WERI-Rb-1 (cell line): ENCODE data around the gene GYPC.

Source experiments
- DNase-seq: peaks from one replicate; pipeline ENCODE4 v3.0.0-alpha.2; 2020
- H3K27ac ChIP-seq: fragments of 250-450 bp; sonication (Bioruptor Pico); 2 replicates; pipeline ENCODE4 v1.5.1; 2020; ENCODE audit warnings: mild to moderate bottlenecking, moderate library complexity
- H3K27me3 ChIP-seq: fragments of 250-450 bp; sonication (Bioruptor Pico); 2 replicates; pipeline ENCODE4 v1.5.1; 2021; ENCODE audit warnings: mild to moderate bottlenecking, low read depth, moderate library complexity; ENCODE audit not compliant: insufficient read depth, severe bottlenecking
- H3K36me3 ChIP-seq: fragments of 250-450 bp; sonication (Bioruptor Pico); 2 replicates; pipeline ENCODE4 v1.5.1; 2020; ENCODE audit warnings: mild to moderate bottlenecking, moderate library complexity
- H3K4me3 ChIP-seq: 2 replicates; pipeline ENCODE4 v1.5.1; 2011; ENCODE audit warnings: low read depth, mild to moderate bottlenecking, control low read depth, low read length
- H3K9me3 ChIP-seq: fragments of 250-450 bp; sonication (Bioruptor Pico); 2 replicates; pipeline ENCODE4 v1.5.1; 2021; ENCODE audit warnings: mild to moderate bottlenecking, moderate library complexity; ENCODE audit not compliant: severe bottlenecking
- CTCF ChIP-seq: IDR thresholded peaks from 2 replicates; pipeline ENCODE4 v1.5.1; 2011; ENCODE audit warnings: low read depth, mild to moderate bottlenecking, control low read depth, inconsistent platforms, low read length

Gene GYPC

GRCh38 chr2:126657636-126658318 is 1.8 kb downstream of the GYPC start:
- Histone ChIP-seq H3K36me3 (no peaks in the 10 kb centered on the region), H3K9me3 (no peaks in the 10 kb centered on the region), H3K27ac (no peak overlapping the region), H3K27me3 (peaks cover 67% of the 10 kb centered on the region), H3K4me3 (no peak overlapping the region)
- DNase-seq: no peak
- TF ChIP-seq CTCF: no peak

GRCh38 chr2:126658319-126658904 is 2.5 kb downstream of the GYPC start:
- DNase-seq: no peak
- Histone ChIP-seq H3K36me3 (no peaks in the 10 kb centered on the region), H3K27me3 (peaks cover 67% of the 10 kb centered on the region), H3K9me3 (no peaks in the 10 kb centered on the region), H3K27ac (no peak overlapping the region), H3K4me3 (no peak overlapping the region)
- no peak for TF ChIP-seq CTCF

- Histone ChIP-seq H3K36me3 (no peaks in the 10 kb centered on the region), H3K27me3 (peaks cover 65% of the 10 kb centered on the region), H3K27ac (no peak overlapping the region), H3K4me3 (no peak overlapping the region), H3K9me3 (no peaks in the 10 kb centered on the region)
- DNase-seq: no peak
- TF ChIP-seq CTCF: no peak
Measured at GRCh38 chr2:126658905-126659561, 3.1 kb downstream of the GYPC start.

GRCh38 chr2:126659562-126660467 is 3.9 kb downstream of the GYPC start:
- TF ChIP-seq CTCF: no peak
- Histone ChIP-seq H3K9me3 (no peaks in the 10 kb centered on the region), H3K27me3 (peaks cover 60% of the 10 kb centered on the region), H3K27ac (no peak overlapping the region), H3K4me3 (no peak overlapping the region), H3K36me3 (no peaks in the 10 kb centered on the region)
- DNase-seq: no peak

- Histone ChIP-seq H3K27ac (no peak overlapping the region), H3K27me3 (peaks cover 68% of the 10 kb centered on the region), H3K36me3 (no peaks in the 10 kb centered on the region)
Measured at GRCh38 chr2:126660971-126661370, 5.0 kb downstream of the GYPC start.

More at GRCh38 chr2:126660971-126661370, 5.0 kb downstream of the GYPC start:
- no peak overlapping the region for H3K4me3 ChIP-seq
- no peaks in the 10 kb centered on the region for H3K9me3 ChIP-seq
- TF ChIP-seq CTCF: no peak
- no peak for DNase-seq
